Parathyroid adenoma (tissue), 2 donors: Measurements from ENCODE around the gene CORO2A.

Experiments used
- H2AFZ ChIP-seq: fragments of 300-600 bp; sonication (generic); one replicate; pipeline ENCODE4 v1.7.0; 2017; ENCODE audit warnings: antibody characterized with exemption, mild to moderate bottlenecking
- H3K27ac ChIP-seq: fragments of 300-600 bp; sonication (generic); one replicate; pipeline ENCODE4 v1.7.0; 2017
- H3K27me3 ChIP-seq: fragments of 300-600 bp; sonication (generic); one replicate; pipeline ENCODE4 v1.7.0; 2017; ENCODE audit warnings: low read length; ENCODE audit not compliant: control insufficient read depth, insufficient read depth
- H3K36me3 ChIP-seq: fragments of 300-600 bp; sonication (generic); one replicate; pipeline ENCODE4 v1.7.0; 2017; ENCODE audit warnings: low read length; ENCODE audit not compliant: control insufficient read depth, insufficient read depth
- H3K4me1 ChIP-seq: fragments of 300-600 bp; sonication (generic); one replicate; pipeline ENCODE4 v1.7.0; 2017; ENCODE audit warnings: control low read depth
- H3K4me2 ChIP-seq: fragments of 300-600 bp; sonication (generic); one replicate; pipeline ENCODE4 v1.7.0; 2017; ENCODE audit warnings: low read length
- H3K4me3 ChIP-seq: fragments of 300-600 bp; sonication (generic); one replicate; pipeline ENCODE4 v1.7.0; 2017; ENCODE audit warnings: low read depth, low read length
- H3K79me2 ChIP-seq: fragments of 300-600 bp; sonication (generic); one replicate; pipeline ENCODE4 v1.7.0; 2017; ENCODE audit warnings: control low read depth
- H3K9ac ChIP-seq: fragments of 300-600 bp; sonication (generic); one replicate; pipeline ENCODE4 v1.7.0; 2017; ENCODE audit warnings: mild to moderate bottlenecking
- H3K9me3 ChIP-seq: fragments of 300-600 bp; sonication (generic); one replicate; pipeline ENCODE4 v1.7.0; 2017; ENCODE audit warnings: low read length; ENCODE audit not compliant: control insufficient read depth
- TF ChIP-seq, protein P1 (sequence below): fragments of 300-600 bp; sonication (generic); IDR thresholded peaks from one replicate; pipeline ENCODE4 v1.7.0; 2017; ENCODE audit warnings: antibody characterized with exemption, mild to moderate bottlenecking
- donor health status: primary hyperparathyroidism.

Gene CORO2A

DNA sequence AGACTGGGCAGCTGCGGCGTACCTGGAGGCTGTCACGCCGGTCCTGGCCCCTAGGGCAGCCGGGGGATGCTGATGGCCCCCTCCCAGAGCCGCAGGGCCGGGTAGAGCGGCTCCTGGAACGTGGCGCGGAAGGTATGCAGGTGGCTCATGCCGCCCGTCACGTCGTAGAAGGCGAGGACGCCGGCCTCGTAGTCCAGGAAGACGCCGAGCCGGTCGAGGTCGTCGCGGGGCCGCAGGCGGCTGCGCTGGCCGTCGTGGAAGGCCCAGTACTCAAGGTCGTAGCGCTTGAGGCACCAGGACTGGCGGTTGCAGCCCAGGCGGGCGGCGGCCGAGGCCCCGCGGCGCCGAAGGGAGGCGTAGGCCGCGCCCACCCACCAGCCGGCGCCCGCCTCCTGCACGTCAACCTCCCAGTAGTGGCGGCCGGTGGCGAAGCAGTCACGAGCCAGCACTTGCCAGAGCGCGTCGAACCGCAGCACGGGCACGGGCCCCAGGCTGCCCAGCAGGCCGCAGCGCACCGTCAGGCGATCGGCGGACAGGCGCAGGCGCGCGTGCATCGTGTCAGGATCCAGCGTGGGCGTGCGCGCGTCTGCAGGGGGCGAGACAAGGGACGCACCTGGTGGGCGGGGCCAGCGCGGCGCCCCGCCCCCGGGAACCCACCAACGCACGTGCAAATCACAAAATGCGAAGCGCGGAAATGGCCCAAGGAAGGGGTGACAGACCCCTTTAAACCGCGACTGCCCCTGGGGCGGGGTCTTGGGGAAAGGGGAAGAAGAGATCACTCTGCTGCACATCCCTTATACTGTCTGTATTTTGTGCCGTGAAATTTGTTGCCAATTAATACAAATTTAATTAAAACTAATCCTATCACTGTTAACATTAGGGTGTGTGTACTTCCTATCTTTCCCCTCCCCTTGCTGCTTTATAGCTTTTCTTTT is 104.8 kb downstream of the CORO2A start:
- no peaks in the 10 kb centered on the region for H3K4me1 ChIP-seq
- TF ChIP-seq, protein P1, sequence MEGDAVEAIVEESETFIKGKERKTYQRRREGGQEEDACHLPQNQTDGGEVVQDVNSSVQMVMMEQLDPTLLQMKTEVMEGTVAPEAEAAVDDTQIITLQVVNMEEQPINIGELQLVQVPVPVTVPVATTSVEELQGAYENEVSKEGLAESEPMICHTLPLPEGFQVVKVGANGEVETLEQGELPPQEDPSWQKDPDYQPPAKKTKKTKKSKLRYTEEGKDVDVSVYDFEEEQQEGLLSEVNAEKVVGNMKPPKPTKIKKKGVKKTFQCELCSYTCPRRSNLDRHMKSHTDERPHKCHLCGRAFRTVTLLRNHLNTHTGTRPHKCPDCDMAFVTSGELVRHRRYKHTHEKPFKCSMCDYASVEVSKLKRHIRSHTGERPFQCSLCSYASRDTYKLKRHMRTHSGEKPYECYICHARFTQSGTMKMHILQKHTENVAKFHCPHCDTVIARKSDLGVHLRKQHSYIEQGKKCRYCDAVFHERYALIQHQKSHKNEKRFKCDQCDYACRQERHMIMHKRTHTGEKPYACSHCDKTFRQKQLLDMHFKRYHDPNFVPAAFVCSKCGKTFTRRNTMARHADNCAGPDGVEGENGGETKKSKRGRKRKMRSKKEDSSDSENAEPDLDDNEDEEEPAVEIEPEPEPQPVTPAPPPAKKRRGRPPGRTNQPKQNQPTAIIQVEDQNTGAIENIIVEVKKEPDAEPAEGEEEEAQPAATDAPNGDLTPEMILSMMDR = no peak
- no peaks in the 10 kb centered on the region for H3K27me3 ChIP-seq
- no peaks in the 10 kb centered on the region for H3K9me3 ChIP-seq
- no peak overlapping the region for H3K4me2 ChIP-seq
- H2AFZ ChIP-seq = no peak overlapping the region
- no peak overlapping the region for H3K27ac ChIP-seq
- H3K9ac ChIP-seq = no peak overlapping the region
- H3K79me2 ChIP-seq = no peaks in the 10 kb centered on the region
- H3K4me3 ChIP-seq = no peak overlapping the region
- no peaks in the 10 kb centered on the region for H3K36me3 ChIP-seq

- no peaks in the 10 kb centered on the region for H3K27me3 ChIP-seq
- no peak overlapping the region for H3K4me3 ChIP-seq
- no peak overlapping the region for H2AFZ ChIP-seq
- H3K9me3 ChIP-seq = no peaks in the 10 kb centered on the region
- H3K4me1 ChIP-seq = no peaks in the 10 kb centered on the region
- H3K36me3 ChIP-seq = no peaks in the 10 kb centered on the region
- H3K9ac ChIP-seq = no peak overlapping the region
- no peak overlapping the region for H3K27ac ChIP-seq
- H3K79me2 ChIP-seq = no peaks in the 10 kb centered on the region
- H3K4me2 ChIP-seq = no peak overlapping the region
- TF ChIP-seq, protein P1 = no peak
These were observed 106.0 kb downstream of the CORO2A start for GRCh38 chr9:98086461-98086860.

DNA sequence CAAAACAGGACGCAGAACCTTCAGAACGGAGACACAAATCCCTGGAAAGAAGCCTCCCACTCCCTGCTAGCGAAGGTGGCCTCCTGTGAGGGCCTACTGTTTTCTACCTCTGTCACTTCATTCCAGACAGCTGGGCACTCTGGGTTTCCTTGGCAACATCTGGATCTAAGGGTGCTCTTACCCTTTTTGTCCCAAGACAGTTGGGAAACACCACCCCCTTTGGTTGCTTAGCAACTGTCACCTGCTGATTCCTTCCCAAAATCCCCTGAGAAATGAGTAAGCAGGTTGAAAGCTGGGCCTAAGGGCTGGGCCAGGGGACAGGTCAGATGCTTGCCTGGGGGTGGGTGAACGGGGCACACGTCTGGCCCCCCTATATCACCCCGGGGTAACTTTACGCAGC is 106.5 kb downstream of the CORO2A start:
- Histone ChIP-seq H3K9ac (no peak overlapping the region), H3K4me1 (no peaks in the 10 kb centered on the region), H3K36me3 (no peaks in the 10 kb centered on the region), H3K79me2 (no peaks in the 10 kb centered on the region), H3K27ac (no peak overlapping the region), H2AFZ (no peak overlapping the region), H3K4me2 (no peak overlapping the region), H3K9me3 (no peaks in the 10 kb centered on the region), H3K27me3 (no peaks in the 10 kb centered on the region), H3K4me3 (no peak overlapping the region)
- TF ChIP-seq, protein P1 = no peak

DNA sequence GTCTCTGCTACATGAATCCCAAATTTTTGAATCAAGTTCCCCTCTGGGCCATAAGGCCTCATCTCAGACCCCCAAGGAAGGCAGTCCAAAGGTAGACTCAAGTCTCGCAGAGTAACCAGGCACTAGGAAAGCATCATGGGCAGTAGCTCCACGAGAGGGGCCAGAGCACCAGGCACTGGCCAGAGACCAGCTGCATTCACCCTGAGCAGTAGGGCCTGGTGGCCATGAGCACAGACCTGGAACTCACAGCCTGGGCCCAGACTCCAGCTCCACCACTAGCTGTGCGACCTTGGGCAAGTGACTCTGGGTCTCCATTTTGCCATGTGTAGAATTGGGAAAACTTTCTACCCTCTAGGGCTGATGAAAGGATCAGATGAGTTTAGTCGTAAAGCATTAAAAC is 107.4 kb downstream of the CORO2A start:
- H3K4me3 ChIP-seq = no peak overlapping the region
- no peak overlapping the region for H3K4me2 ChIP-seq
- TF ChIP-seq, protein P1 = no peak
- H3K9ac ChIP-seq = no peak overlapping the region
- no peaks in the 10 kb centered on the region for H3K79me2 ChIP-seq
- H3K9me3 ChIP-seq = no peaks in the 10 kb centered on the region
- H2AFZ ChIP-seq = no peak overlapping the region
- H3K36me3 ChIP-seq = no peaks in the 10 kb centered on the region
- H3K27ac ChIP-seq = no peak overlapping the region
- no peaks in the 10 kb centered on the region for H3K27me3 ChIP-seq
- H3K4me1 ChIP-seq = no peaks in the 10 kb centered on the region

DNA sequence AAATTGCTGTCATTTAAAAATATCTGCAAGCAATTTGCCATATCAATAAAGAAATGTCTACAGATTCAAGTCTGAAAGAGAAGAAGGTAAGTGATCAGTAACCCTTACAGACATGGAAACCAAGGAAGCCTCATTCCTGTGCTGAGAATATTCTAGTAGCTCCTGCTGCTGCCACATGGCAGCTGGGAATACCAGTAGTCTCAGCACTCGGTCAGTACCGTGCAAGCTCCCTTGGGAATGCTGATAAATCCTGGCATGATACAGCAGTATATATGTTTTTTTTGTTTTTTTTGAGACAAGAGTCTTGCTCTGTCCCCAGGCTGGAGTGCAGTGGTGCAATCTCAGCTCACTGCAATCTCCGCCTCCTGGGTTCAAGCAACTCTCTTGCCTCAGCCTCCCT is 108.0 kb downstream of the CORO2A start:
- no peak overlapping the region for H3K4me2 ChIP-seq
- H3K27ac ChIP-seq = no peak overlapping the region
- H3K4me1 ChIP-seq = no peaks in the 10 kb centered on the region
- H3K4me3 ChIP-seq = no peak overlapping the region
- H3K27me3 ChIP-seq = no peaks in the 10 kb centered on the region
- H3K9ac ChIP-seq = no peak overlapping the region
- no peaks in the 10 kb centered on the region for H3K36me3 ChIP-seq
- H3K9me3 ChIP-seq = no peaks in the 10 kb centered on the region
- no peak overlapping the region for H2AFZ ChIP-seq
- TF ChIP-seq, protein P1 = no peak
- no peaks in the 10 kb centered on the region for H3K79me2 ChIP-seq
